Suprapubic skin (tissue), 4 donors: ENCODE measurements around the gene OAS1. TPM values are rescaled to one million over a fixed set of nuclear protein-coding genes. Genes with fewer than 3 reads are reported as not detected.

ENCODE experiments used
- DNase-seq, 2 donors: peaks; one replicate each; pipeline ENCODE4 v3.0.0-alpha.2; 2019; ENCODE audit warnings: low spot score in 2 of 2
- H3K27ac ChIP-seq: fragments of 200-600 bp; sonication (generic); one replicate; pipeline ENCODE4 v1.5.1; 2019
- H3K27me3 ChIP-seq: fragments of 200-600 bp; sonication (generic); one replicate; pipeline ENCODE4 v1.5.1; 2019
- H3K36me3 ChIP-seq: fragments of 200-600 bp; sonication (generic); one replicate; pipeline ENCODE4 v1.5.1; 2019
- H3K4me1 ChIP-seq: fragments of 200-600 bp; sonication (generic); one replicate; pipeline ENCODE4 v1.5.1; 2019
- H3K4me3 ChIP-seq: fragments of 200-600 bp; sonication (generic); one replicate; pipeline ENCODE4 v1.5.1; 2019; ENCODE audit warnings: mild to moderate bottlenecking
- H3K9me3 ChIP-seq: fragments of 200-600 bp; sonication (generic); one replicate; pipeline ENCODE4 v1.5.1; 2019
- CTCF ChIP-seq, 2 donors: fragments of 200-600 bp in 1 of 2; fragments of 450-650 bp in 1 of 2; sonication (generic) in 1 of 2; IDR thresholded peaks; one replicate each; pipeline ENCODE4 v1.5.1; 2016 to 2019; ENCODE audit warnings: antibody characterized with exemption in 2 of 2, mild to moderate bottlenecking in 1 of 2, moderate library complexity in 1 of 2
- EP300 ChIP-seq: sonication (generic); formaldehyde crosslinking; IDR thresholded peaks from one replicate; pipeline ENCODE4 v1.6.1; 2017; ENCODE audit warnings: antibody characterized with exemption
- POLR2A ChIP-seq, 2 donors: fragments of 450-650 bp; IDR thresholded peaks; one replicate each; pipeline ENCODE4 v1.6.1; 2017; ENCODE audit warnings: antibody characterized with exemption in 2 of 2, mild to moderate bottlenecking in 2 of 2, moderate library complexity in 2 of 2
- POLR2AphosphoS5 ChIP-seq, 3 donors: sonication (generic); formaldehyde crosslinking; IDR thresholded peaks; one replicate each; pipeline ENCODE4 v1.6.1; 2017; ENCODE audit warnings: antibody characterized with exemption in 3 of 3
- WGBS: methylation state at CpG from one replicate; pipeline ENCODE4 v1.1.5; 2018; 5-methylcytosine and 5-hydroxymethylcytosine counted together
- total RNA-seq, 4 donors: library from RNA; depleted of rRNA; stranded (reverse); fragments of >200 nt; gene quantifications; one replicate each; pipeline ENCODE4 v1.1.0, GENCODE V29; 2016

Gene OAS1
- total RNA-seq, 4 donors from 2014 or later = 20.6 to 26.8 (median 23.5) TPM

DNA sequence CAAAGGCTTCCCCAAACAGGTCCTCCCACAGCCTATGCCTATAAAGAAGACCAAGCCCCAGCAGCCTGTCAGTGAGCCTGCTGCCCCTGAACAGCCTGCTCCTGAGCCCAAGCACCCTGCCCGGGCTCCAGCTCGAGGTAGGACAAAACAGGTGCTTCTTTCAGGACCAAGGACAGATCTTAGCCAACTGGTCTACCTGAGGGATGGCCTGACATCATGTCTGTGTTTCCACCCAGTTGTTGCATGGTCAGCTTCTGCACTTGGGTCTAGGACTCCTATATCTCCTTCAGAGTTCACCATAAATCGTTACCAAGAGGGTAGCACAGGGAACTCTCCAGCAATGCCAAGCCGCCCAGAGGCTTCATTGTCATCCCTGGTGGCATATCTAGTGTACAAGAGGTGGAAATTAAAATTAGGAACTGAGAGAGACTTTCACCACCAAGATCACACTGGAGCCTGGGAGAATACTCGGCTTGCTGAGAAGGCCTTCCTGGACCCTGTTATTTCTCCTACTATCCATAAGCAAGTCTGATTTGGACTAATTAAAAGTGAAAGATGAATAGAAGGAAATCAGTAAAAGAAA is 38.2 kb upstream of the OAS1 start:
- no peak for DNase-seq
- Histone ChIP-seq H3K36me3 (no peaks in the 10 kb centered on the region), H3K4me1 (no peaks in the 10 kb centered on the region), H3K27ac (no peak overlapping the region), H3K9me3 (no peaks in the 10 kb centered on the region), H3K27me3 (peaks cover 32% of the 10 kb centered on the region), H3K4me3 (no peak overlapping the region)
- WGBS = 69% methylated on average over 5 of the region's 5 CpGs
- TF ChIP-seq EP300 = no peak
- no peak for TF ChIP-seq POLR2A (IDR thresholded peaks at IDR 0.05)
- no peak for TF ChIP-seq POLR2AphosphoS5 (IDR thresholded peaks at IDR 0.05)
- no peak for TF ChIP-seq CTCF (IDR thresholded peaks at IDR 0.05)

GRCh38 chr12:112869091-112869490 is 37.7 kb upstream of the OAS1 start:
- no peak for DNase-seq
- H3K36me3 ChIP-seq = no peaks in the 10 kb centered on the region
- H3K4me3 ChIP-seq = no peak overlapping the region
- H3K4me1 ChIP-seq = no peaks in the 10 kb centered on the region
- H3K27ac ChIP-seq = no peak overlapping the region
- H3K27me3 ChIP-seq = peaks cover 34% of the 10 kb centered on the region
- H3K9me3 ChIP-seq = no peaks in the 10 kb centered on the region
- TF ChIP-seq POLR2A (IDR thresholded peaks at IDR 0.05) (no peak), CTCF (IDR thresholded peaks at IDR 0.05) (no peak)
- 81% methylated on average over 2 of the region's 2 CpGs for WGBS

- Histone ChIP-seq H3K9me3 (no peaks in the 10 kb centered on the region), H3K4me3 (no peak overlapping the region), H3K36me3 (no peaks in the 10 kb centered on the region), H3K27ac (no peak overlapping the region), H3K27me3 (peaks cover 41% of the 10 kb centered on the region), H3K4me1 (no peaks in the 10 kb centered on the region)
- TF ChIP-seq CTCF (IDR thresholded peaks at IDR 0.05) = no peak
- DNase-seq = no peak
- WGBS = 80% methylated on average over 12 of the region's 12 CpGs
These were observed 37.0 kb upstream of the OAS1 start for GRCh38 chr12:112869778-112870177.

- Histone ChIP-seq H3K27me3 (peaks cover 44% of the 10 kb centered on the region), H3K4me3 (no peak overlapping the region), H3K4me1 (no peaks in the 10 kb centered on the region), H3K36me3 (no peaks in the 10 kb centered on the region), H3K27ac (no peak overlapping the region), H3K9me3 (no peaks in the 10 kb centered on the region)
- no peak for DNase-seq
- no peak for TF ChIP-seq EP300
- TF ChIP-seq POLR2A (IDR thresholded peaks at IDR 0.05) = no peak
- TF ChIP-seq CTCF (IDR thresholded peaks at IDR 0.05) = no peak
- TF ChIP-seq POLR2AphosphoS5 (IDR thresholded peaks at IDR 0.05) = no peak
- 51% methylated on average over 8 of the region's 8 CpGs for WGBS
These were observed 36.3 kb upstream of the OAS1 start for GRCh38 chr12:112870267-112870980.

- no peaks in the 10 kb centered on the region for H3K9me3 ChIP-seq
- no peaks in the 10 kb centered on the region for H3K4me1 ChIP-seq
- TF ChIP-seq CTCF (IDR thresholded peaks at IDR 0.05) (no peak), POLR2A (IDR thresholded peaks at IDR 0.05) (no peak), EP300 (no peak), POLR2AphosphoS5 (IDR thresholded peaks at IDR 0.05) (no peak)
- H3K36me3 ChIP-seq = no peaks in the 10 kb centered on the region
- H3K27ac ChIP-seq = no peak overlapping the region
- 46% methylated on average over 4 of the region's 5 CpGs for WGBS
- DNase-seq = no peak
- H3K27me3 ChIP-seq = peaks cover 60% of the 10 kb centered on the region
- no peak overlapping the region for H3K4me3 ChIP-seq
These were observed 31.2 kb upstream of the OAS1 start for GRCh38 chr12:112875608-112876007.
